ENCODE results near the gene REXO2. TPM values are rescaled to one million over a fixed set of nuclear protein-coding genes. Genes with fewer than 3 reads are reported as not detected.

REXO2 gene
- total and polyA plus RNA-seq, 2 of the 8 experiments (the other 6 are each of a cell fraction or from before 2014, with no cell fraction given) = 111 to 114 TPM

- Histone ChIP-seq H3K9me3 (ENCODE audit: insufficient read depth in 2 of 2, low read depth in 1 of 2, low read length in 1 of 2) (no peaks in the 10 kb centered on the region), H3K4me3 (ENCODE audit: extremely low read depth in 1 of 4, insufficient read depth in 2 of 4, low read depth in 3 of 4, low read length in 4 of 4) (no peak overlapping the region)
- TF ChIP-seq HDAC2 (IDR thresholded peaks at IDR 0.05; ENCODE audit: borderline replicate concordance in 1 of 2, low read depth in 2 of 2, low read length in 2 of 2) (no peak), KDM1A (IDR thresholded peaks at IDR 0.05; ENCODE audit: borderline replicate concordance, low read length) (no peak), ATF2 (IDR thresholded peaks at IDR 0.05; ENCODE audit: low read length) (no peak)
Measured at GRCh38 chr11:114412946-114413345, 26.3 kb upstream of the REXO2 start.

More at GRCh38 chr11:114412946-114413345, 26.3 kb upstream of the REXO2 start:
- no peak overlapping the region for H2BK5ac ChIP-seq (ENCODE audit: low read depth, low read length)
- CTCF ChIA-PET (ENCODE audit: partially characterized antibody) = no interaction called here
- no peak overlapping the region for H2BK120ac ChIP-seq (replicated peaks; ENCODE audit: low read depth, low read length)
- H3K14ac ChIP-seq (ENCODE audit: insufficient read length) = no peak overlapping the region
- no peak overlapping the region for H2BK20ac ChIP-seq (ENCODE audit: low read length)
- no peak overlapping the region for H2AFZ ChIP-seq (ENCODE audit: low read length)
- no peak overlapping the region for H3K27ac ChIP-seq (ENCODE audit: low read depth, low read length)
- no peak overlapping the region for H4K8ac ChIP-seq (ENCODE audit: extremely low read depth, insufficient read depth, low read length)
- peaks cover 0 to 3% (median 2%) of the 10 kb centered on the region in 4 experiments; a peak in 5 of 7 replicates for H3K4me1 ChIP-seq (replicated peaks in 1 of 4; ENCODE audit: control insufficient read depth in 3 of 4, insufficient read depth in 4 of 4, low read length in 3 of 4)
- FAIRE-seq (no peak), DNase-seq (ENCODE audit: low read depth in 1 of 2, low spot score in 2 of 2) (no peak)
- H3K9ac ChIP-seq (replicated peaks in 1 of 4; ENCODE audit: extremely low read depth in 1 of 4, low read depth in 3 of 4, low read length in 3 of 4) = no peak overlapping the region
- H4K91ac ChIP-seq (replicated peaks; ENCODE audit: insufficient read length, low read length) = no peak overlapping the region
- H4K5ac ChIP-seq (ENCODE audit: insufficient read length, low read depth, low read length) = no peak overlapping the region
- no peaks in the 10 kb centered on the region for H3K79me1 ChIP-seq (ENCODE audit: low read depth, low read length)
- no peak overlapping the region for H3K18ac ChIP-seq (ENCODE audit: extremely low read depth, low read length)
- H3K36me3 ChIP-seq (ENCODE audit: control insufficient read depth in 2 of 4, insufficient read depth in 4 of 4, low read length in 3 of 4) = peaks cover 0 to 30% (median 17%) of the 10 kb centered on the region in 4 experiments; a peak in 5 of 8 replicates
- no peak overlapping the region for H3K56ac ChIP-seq (replicated peaks; ENCODE audit: insufficient read length, low read depth, low read length)
- WGBS, 2 experiments (ENCODE audit: extremely low coverage in 1 of 2, insufficient coverage in 1 of 2, insufficient read length in 1 of 2, insufficient replicate concordance in 2 of 2, low coverage in 1 of 2, low lambda C conversion rate in 2 of 2, missing lambda C conversion rate in 1 of 2) = 91% methylated on average over 4 of the region's 4 CpGs; no CpG with 5 or more reads in 1 of the 2 experiments
- H3K79me2 ChIP-seq (ENCODE audit: control insufficient read depth in 1 of 2, insufficient read depth in 2 of 2, low read length in 2 of 2) = no peaks in the 10 kb centered on the region
- H3K27me3 ChIP-seq (replicated peaks in 1 of 4; ENCODE audit: control insufficient read depth in 3 of 4, extremely low read depth in 1 of 4, insufficient read depth in 3 of 4, low read length in 3 of 4) = no peaks in the 10 kb centered on the region
- H3K4ac ChIP-seq (replicated peaks; ENCODE audit: insufficient read length, low read depth, low read length) = no peak overlapping the region
- H3K23ac ChIP-seq (ENCODE audit: insufficient read length) = no peak overlapping the region
- H3K23me2 ChIP-seq (ENCODE audit: low read depth, low read length) = no peaks in the 10 kb centered on the region
- H3K4me2 ChIP-seq (ENCODE audit: insufficient read depth in 1 of 2, low read depth in 2 of 2, low read length in 2 of 2) = no peak overlapping the region
- H4K20me1 ChIP-seq (replicated peaks in 1 of 2; ENCODE audit: control insufficient read depth in 1 of 2, insufficient read depth in 2 of 2, low read length in 2 of 2) = peaks cover 0 to 1% of the 10 kb centered on the region in 2 experiments
- no peak overlapping the region for H2BK15ac ChIP-seq (ENCODE audit: low read length)
- POLR2A ChIA-PET (ENCODE audit: partially characterized antibody) = interaction anchor here (1.5 to 3.8 kb wide), 5 partner anchors 9 to 26 kb away, joined by 3 to 14 read pairs (median 8); partner anchors contain the start of genes C11orf71, RBM7 and REXO2
- no peak overlapping the region for H2AK5ac ChIP-seq (ENCODE audit: low read depth, low read length)
- H2BK12ac ChIP-seq (ENCODE audit: low read depth, low read length) = 0 out of 2 replicates have a peak overlapping the region, but pooled peaks have one; percentile 55

Data from H1 (cell line).